Measurements from ENCODE around the gene TRIM46. TPM values are rescaled to one million over a fixed set of nuclear protein-coding genes. Genes with fewer than 3 reads are reported as not detected.

TRIM46 gene
- total and polyA plus RNA-seq, 9 of the 15 experiments (the other 6 are each of a cell fraction or from before 2014, with no cell fraction given): 0.05 to 0.60 (median 0.16) TPM; not detected in 3

DNA sequence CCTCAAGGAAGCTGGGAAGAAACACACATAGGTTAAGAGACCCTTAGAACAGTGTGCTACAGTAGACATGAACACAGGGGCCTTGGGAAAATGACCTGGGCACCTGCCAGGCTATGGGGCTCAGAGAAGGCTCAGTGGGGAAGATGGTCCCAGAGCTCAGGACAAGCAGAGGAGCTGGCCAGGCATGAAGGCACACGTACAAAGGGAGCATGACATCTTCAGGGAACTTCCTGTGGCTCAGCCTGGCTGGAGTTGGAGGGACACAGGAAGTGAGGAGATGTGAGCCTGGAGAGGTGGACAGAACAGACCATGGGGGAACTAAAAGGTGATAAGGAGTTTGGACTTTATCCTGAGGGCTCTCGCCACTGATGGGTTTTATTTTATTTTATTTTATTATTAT is 41.8 kb upstream of the TRIM46 start:
- H4K20me1 ChIP-seq (replicated peaks; ENCODE audit: control insufficient read depth, insufficient read depth, low read length): no peaks in the 10 kb centered on the region
- peaks cover 20% of the 10 kb centered on the region for H3K79me2 ChIP-seq (ENCODE audit: control insufficient read depth, insufficient read depth, low read length)
- WGBS (ENCODE audit: insufficient coverage, low coverage, missing lambda C conversion rate): 60% methylated on average over 2 of the region's 2 CpGs
- H3K4me3 ChIP-seq: no peak overlapping the region
- no peak overlapping the region for H3K9ac ChIP-seq (ENCODE audit: insufficient read depth in 1 of 2, low read depth in 2 of 2, low read length in 2 of 2)
- peak overlapping the region; percentile 19; the same call in 1 of the 3 replicates for H3K27ac ChIP-seq (ENCODE audit: extremely low read depth, low read depth, low read length)
- H3K4me1 ChIP-seq (replicated peaks in 1 of 2; ENCODE audit: control insufficient read depth in 2 of 2, insufficient read depth in 2 of 2, low read length in 2 of 2): peaks cover 57 to 70% of the 10 kb centered on the region in 2 experiments
- BruUV-seq (replicated peaks): no TSS peak
- no peaks in the 10 kb centered on the region for H3K9me3 ChIP-seq (replicated peaks; ENCODE audit: control insufficient read depth, insufficient read depth, low read depth, low read length)
- peak; percentile 23 for FAIRE-seq
- no peaks in the 10 kb centered on the region for H3K27me3 ChIP-seq (ENCODE audit: control insufficient read depth in 2 of 2, insufficient read depth in 2 of 2, low read length in 2 of 2)
- DNase-seq (ENCODE audit: extremely low read depth in 1 of 4, low spot score in 3 of 4): peak in 1 of 4 experiments; percentile 1
- H2AFZ ChIP-seq (ENCODE audit: low read depth, low read length): no peak overlapping the region
- intact Hi-C loops (cut with micrococcal nuclease) (no loop called here), in situ Hi-C loops (cut with MboI) (no loop called here)
- H3K36me3 ChIP-seq (ENCODE audit: control insufficient read depth, insufficient read depth, low read length): peaks cover 24% of the 10 kb centered on the region
- no peak for ATAC-seq
- TF ChIP-seq, protein P1, sequence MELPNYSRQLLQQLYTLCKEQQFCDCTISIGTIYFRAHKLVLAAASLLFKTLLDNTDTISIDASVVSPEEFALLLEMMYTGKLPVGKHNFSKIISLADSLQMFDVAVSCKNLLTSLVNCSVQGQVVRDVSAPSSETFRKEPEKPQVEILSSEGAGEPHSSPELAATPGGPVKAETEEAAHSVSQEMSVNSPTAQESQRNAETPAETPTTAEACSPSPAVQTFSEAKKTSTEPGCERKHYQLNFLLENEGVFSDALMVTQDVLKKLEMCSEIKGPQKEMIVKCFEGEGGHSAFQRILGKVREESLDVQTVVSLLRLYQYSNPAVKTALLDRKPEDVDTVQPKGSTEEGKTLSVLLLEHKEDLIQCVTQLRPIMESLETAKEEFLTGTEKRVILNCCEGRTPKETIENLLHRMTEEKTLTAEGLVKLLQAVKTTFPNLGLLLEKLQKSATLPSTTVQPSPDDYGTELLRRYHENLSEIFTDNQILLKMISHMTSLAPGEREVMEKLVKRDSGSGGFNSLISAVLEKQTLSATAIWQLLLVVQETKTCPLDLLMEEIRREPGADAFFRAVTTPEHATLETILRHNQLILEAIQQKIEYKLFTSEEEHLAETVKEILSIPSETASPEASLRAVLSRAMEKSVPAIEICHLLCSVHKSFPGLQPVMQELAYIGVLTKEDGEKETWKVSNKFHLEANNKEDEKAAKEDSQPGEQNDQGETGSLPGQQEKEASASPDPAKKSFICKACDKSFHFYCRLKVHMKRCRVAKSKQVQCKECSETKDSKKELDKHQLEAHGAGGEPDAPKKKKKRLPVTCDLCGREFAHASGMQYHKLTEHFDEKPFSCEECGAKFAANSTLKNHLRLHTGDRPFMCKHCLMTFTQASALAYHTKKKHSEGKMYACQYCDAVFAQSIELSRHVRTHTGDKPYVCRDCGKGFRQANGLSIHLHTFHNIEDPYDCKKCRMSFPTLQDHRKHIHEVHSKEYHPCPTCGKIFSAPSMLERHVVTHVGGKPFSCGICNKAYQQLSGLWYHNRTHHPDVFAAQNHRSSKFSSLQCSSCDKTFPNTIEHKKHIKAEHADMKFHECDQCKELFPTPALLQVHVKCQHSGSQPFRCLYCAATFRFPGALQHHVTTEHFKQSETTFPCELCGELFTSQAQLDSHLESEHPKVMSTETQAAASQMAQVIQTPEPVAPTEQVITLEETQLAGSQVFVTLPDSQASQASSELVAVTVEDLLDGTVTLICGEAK (IDR thresholded peaks at IDR 0.05): peak; percentile 36; the same call in 1 of the 2 replicates
- TF ChIP-seq, protein P1 (CRISPR knock-in tag; IDR thresholded peaks at IDR 0.05): no peak
- TF ChIP-seq PHB2 (IDR thresholded peaks at IDR 0.05; ENCODE audit: low read depth) (no peak), GABPA (tag; conservative IDR thresholded peaks at IDR 0.05; ENCODE audit: low read depth) (peak; percentile 25; the same call in 1 of the 2 replicates)
- H3K4me2 ChIP-seq (ENCODE audit: insufficient read depth, low read length): no peak overlapping the region
- no peaks in the 10 kb centered on the region for H3K9me1 ChIP-seq (ENCODE audit: control insufficient read depth, insufficient read depth, low read length)
- ChIA-PET POLR2A (interaction anchor here (1.1 kb wide), 1 partner anchor 8 kb away, joined by 4 read pairs; the partner anchor contains the start of gene DPM3), CTCF (ENCODE audit: low intra/inter-chr PET ratio) (no interaction called here)
